Trophoblast cell (in vitro differentiated cells and primary cell): ENCODE measurements around the gene FFAR2.
A peak's percentile ranks its signal among the peaks of the same experiment; 100 is the strongest.

ENCODE experiments used
- DNase-seq, 2 donors: peaks; one replicate each; pipeline ENCODE4 v3.0.0-alpha.2; 2016
- H2AFZ ChIP-seq: 2 replicates; pipeline ENCODE4 v1.6.1; 2013; ENCODE audit warnings: low read length, moderate library complexity, mild to moderate bottlenecking; ENCODE audit not compliant: insufficient read depth, poor library complexity
- H2AK5ac ChIP-seq: 2 replicates; pipeline ENCODE4 v1.6.1; 2013; ENCODE audit warnings: mild to moderate bottlenecking, low read length
- H2BK120ac ChIP-seq: 2 replicates; pipeline ENCODE4 v1.6.1; 2013; ENCODE audit warnings: low read length, mild to moderate bottlenecking, moderate library complexity; ENCODE audit not compliant: insufficient read depth, poor library complexity
- H2BK12ac ChIP-seq: 2 replicates; pipeline ENCODE4 v1.6.1; 2013; ENCODE audit warnings: mild to moderate bottlenecking, low read length, moderate library complexity
- H2BK5ac ChIP-seq: 2 replicates; pipeline ENCODE4 v1.6.1; 2013; ENCODE audit warnings: low read length, low read depth, moderate library complexity, mild to moderate bottlenecking; ENCODE audit not compliant: poor library complexity
- H3K14ac ChIP-seq: 2 replicates; pipeline ENCODE4 v1.6.1; 2013; ENCODE audit warnings: mild to moderate bottlenecking, low read length
- H3K18ac ChIP-seq: 2 replicates; pipeline ENCODE4 v1.6.1; 2013; ENCODE audit warnings: mild to moderate bottlenecking, low read length
- H3K23ac ChIP-seq: 2 replicates; pipeline ENCODE4 v1.6.1; 2013; ENCODE audit warnings: low read length
- H3K27ac ChIP-seq: 2 replicates; pipeline ENCODE4 v1.5.1; 2013; ENCODE audit warnings: low read depth, mild to moderate bottlenecking, inconsistent platforms, low read length, moderate library complexity
- H3K27me3 ChIP-seq: 2 replicates; pipeline ENCODE4 v1.6.1; 2013; ENCODE audit warnings: inconsistent platforms, mild to moderate bottlenecking, low read length, moderate library complexity; ENCODE audit not compliant: insufficient read depth
- H3K36me3 ChIP-seq, 2 experiments: 1 replicate in 1 of 2; 2 replicates in 1 of 2; pipeline ENCODE4 v1.6.1; 2013; ENCODE audit warnings: low read length in 2 of 2, mild to moderate bottlenecking in 2 of 2, moderate library complexity in 1 of 2; ENCODE audit not compliant: insufficient read depth in 2 of 2, control insufficient read depth in 1 of 2
- H3K4ac ChIP-seq: 2 replicates; pipeline ENCODE4 v1.6.1; 2013; ENCODE audit warnings: low read depth, mild to moderate bottlenecking, low read length, moderate library complexity
- H3K4me1 ChIP-seq, 2 experiments: 1 replicate in 1 of 2; 2 replicates in 1 of 2; pipeline ENCODE4 v1.6.1; 2013; ENCODE audit warnings: low read length in 2 of 2, mild to moderate bottlenecking in 2 of 2, moderate library complexity in 1 of 2; ENCODE audit not compliant: insufficient read depth in 2 of 2, control insufficient read depth in 1 of 2
- H3K4me2 ChIP-seq: 2 replicates; pipeline ENCODE4 v1.6.1; 2013; ENCODE audit warnings: inconsistent platforms, mild to moderate bottlenecking, low read length, moderate library complexity
- H3K4me3 ChIP-seq: 2 replicates; pipeline ENCODE4 v1.5.1; 2013; ENCODE audit warnings: mild to moderate bottlenecking, low read depth, low read length, inconsistent platforms
- H3K79me1 ChIP-seq: one replicate; pipeline ENCODE4 v1.6.1; 2013; ENCODE audit warnings: low read length
- H3K79me2 ChIP-seq: 2 replicates; pipeline ENCODE4 v1.6.1; 2013; ENCODE audit warnings: low read length, mild to moderate bottlenecking; ENCODE audit not compliant: control insufficient read depth, insufficient read depth, poor library complexity
- H3K9ac ChIP-seq: 2 replicates; pipeline ENCODE4 v1.6.1; 2013; ENCODE audit warnings: mild to moderate bottlenecking, low read length
- H3K9me3 ChIP-seq: 2 replicates; pipeline ENCODE4 v1.6.1; 2013; ENCODE audit warnings: low read depth, mild to moderate bottlenecking, control low read depth, inconsistent platforms, low read length; ENCODE audit not compliant: insufficient read depth
- H4K12ac ChIP-seq: 2 replicates; pipeline ENCODE4 v1.6.1; 2013; ENCODE audit warnings: low read depth, mild to moderate bottlenecking, low read length, moderate library complexity
- H4K8ac ChIP-seq: 2 replicates; pipeline ENCODE4 v1.6.1; 2013; ENCODE audit warnings: low read depth, mild to moderate bottlenecking, low read length, moderate library complexity
- H4K91ac ChIP-seq: one replicate; pipeline ENCODE4 v1.6.1; 2013; ENCODE audit warnings: low read depth, mild to moderate bottlenecking, low read length, moderate library complexity
- WGBS: extraction: QIAGEN DNeasy Blood & Tissue Kit; methylation state at CpG from one replicate; pipeline ENCODE4 v1.1.7; 2013; ENCODE audit warnings: missing lambda C conversion rate; ENCODE audit not compliant: insufficient read length, insufficient coverage; ENCODE audit errors: extremely low coverage; 5-methylcytosine and 5-hydroxymethylcytosine counted together

FFAR2 gene

GRCh38 chr19:35439921-35440320 is 8.1 kb upstream of the FFAR2 start:
- no CpG with 5 or more reads among the region's 6 CpGs for whole genome bisulfite sequencing
- Histone ChIP-seq H2BK12ac (no peak overlapping the region), H3K4me3 (no peak overlapping the region), H3K9ac (no peak overlapping the region), H4K8ac (no peak overlapping the region), H2AFZ (no peak overlapping the region), H3K79me1 (no peaks in the 10 kb centered on the region), H4K91ac (no peak overlapping the region), H3K23ac (no peak overlapping the region), H2BK120ac (no peak overlapping the region), H2BK5ac (no peak overlapping the region), H3K4me2 (no peak overlapping the region), H3K14ac (no peak overlapping the region), H4K12ac (no peak overlapping the region), H3K79me2 (no peaks in the 10 kb centered on the region), H3K36me3 (no peaks in the 10 kb centered on the region), H3K27me3 (no peaks in the 10 kb centered on the region), H3K18ac (no peak overlapping the region), H3K27ac (no peak overlapping the region), H3K4me1 (peaks cover 0 to 2% of the 10 kb centered on the region in 2 experiments), H3K9me3 (no peaks in the 10 kb centered on the region), H3K4ac (no peak overlapping the region), H2AK5ac (no peak overlapping the region)
- DNase-seq = no peak

GRCh38 chr19:35442091-35442490 is 6.0 kb upstream of the FFAR2 start:
- no CpG with 5 or more reads among the region's 7 CpGs for WGBS
- Histone ChIP-seq H4K91ac (no peak overlapping the region), H3K14ac (no peak overlapping the region)

GRCh38 chr19:35444735-35445134 is 3.3 kb upstream of the FFAR2 start:
- Histone ChIP-seq H3K18ac (no peak overlapping the region), H3K23ac (no peak overlapping the region), H4K12ac (no peak overlapping the region), H3K4ac (no peak overlapping the region), H2AFZ (no peak overlapping the region), H2BK12ac (no peak overlapping the region), H2BK5ac (no peak overlapping the region), H3K9me3 (peaks cover 1% of the 10 kb centered on the region), H4K8ac (no peak overlapping the region), H3K27me3 (no peaks in the 10 kb centered on the region), H3K79me1 (no peaks in the 10 kb centered on the region), H4K91ac (no peak overlapping the region), H3K4me1 (no peaks in the 10 kb centered on the region), H3K4me3 (no peak overlapping the region), H3K79me2 (no peaks in the 10 kb centered on the region), H3K14ac (no peak overlapping the region), H3K4me2 (no peak overlapping the region), H2AK5ac (no peak overlapping the region), H2BK120ac (no peak overlapping the region), H3K27ac (no peak overlapping the region), H3K9ac (no peak overlapping the region), H3K36me3 (no peaks in the 10 kb centered on the region)
- DNase-seq = no peak
- WGBS = no CpG with 5 or more reads among the region's 1 CpG

More at GRCh38 chr19:35442091-35442490, 6.0 kb upstream of the FFAR2 start:
- Histone ChIP-seq H3K4me3 (no peak overlapping the region), H3K9ac (no peak overlapping the region), H4K12ac (no peak overlapping the region), H3K36me3 (no peaks in the 10 kb centered on the region), H3K79me2 (no peaks in the 10 kb centered on the region), H3K18ac (no peak overlapping the region), H2AK5ac (no peak overlapping the region), H3K4ac (no peak overlapping the region), H2BK120ac (no peak overlapping the region), H3K9me3 (no peaks in the 10 kb centered on the region), H3K23ac (no peak overlapping the region), H2AFZ (no peak overlapping the region), H3K4me1 (no peaks in the 10 kb centered on the region), H2BK12ac (no peak overlapping the region), H3K79me1 (no peaks in the 10 kb centered on the region), H2BK5ac (no peak overlapping the region), H3K27ac (no peak overlapping the region), H3K4me2 (no peak overlapping the region), H3K27me3 (no peaks in the 10 kb centered on the region), H4K8ac (no peak overlapping the region)
- DNase-seq = peak in 1 of 2 donors; percentile 54

- Histone ChIP-seq H3K4me2 (no peak overlapping the region), H3K27me3 (no peaks in the 10 kb centered on the region), H3K9ac (no peak overlapping the region), H3K79me1 (no peaks in the 10 kb centered on the region), H4K91ac (no peak overlapping the region), H3K27ac (no peak overlapping the region), H3K36me3 (no peaks in the 10 kb centered on the region), H4K12ac (no peak overlapping the region), H2AFZ (no peak overlapping the region), H3K4me3 (no peak overlapping the region), H2AK5ac (no peak overlapping the region), H4K8ac (no peak overlapping the region), H3K79me2 (no peaks in the 10 kb centered on the region), H3K9me3 (peaks cover 2% of the 10 kb centered on the region), H3K23ac (no peak overlapping the region), H3K4me1 (no peaks in the 10 kb centered on the region), H2BK5ac (no peak overlapping the region), H3K18ac (no peak overlapping the region), H2BK120ac (no peak overlapping the region), H3K14ac (no peak overlapping the region), H3K4ac (no peak overlapping the region), H2BK12ac (no peak overlapping the region)
- WGBS = no CpG with 5 or more reads among the region's 21 CpGs
- DNase-seq = no peak
These were observed 2.0 kb upstream of the FFAR2 start for GRCh38 chr19:35445826-35446593.
